ENCODE results near the gene PIMREG.

PIMREG gene

DNA sequence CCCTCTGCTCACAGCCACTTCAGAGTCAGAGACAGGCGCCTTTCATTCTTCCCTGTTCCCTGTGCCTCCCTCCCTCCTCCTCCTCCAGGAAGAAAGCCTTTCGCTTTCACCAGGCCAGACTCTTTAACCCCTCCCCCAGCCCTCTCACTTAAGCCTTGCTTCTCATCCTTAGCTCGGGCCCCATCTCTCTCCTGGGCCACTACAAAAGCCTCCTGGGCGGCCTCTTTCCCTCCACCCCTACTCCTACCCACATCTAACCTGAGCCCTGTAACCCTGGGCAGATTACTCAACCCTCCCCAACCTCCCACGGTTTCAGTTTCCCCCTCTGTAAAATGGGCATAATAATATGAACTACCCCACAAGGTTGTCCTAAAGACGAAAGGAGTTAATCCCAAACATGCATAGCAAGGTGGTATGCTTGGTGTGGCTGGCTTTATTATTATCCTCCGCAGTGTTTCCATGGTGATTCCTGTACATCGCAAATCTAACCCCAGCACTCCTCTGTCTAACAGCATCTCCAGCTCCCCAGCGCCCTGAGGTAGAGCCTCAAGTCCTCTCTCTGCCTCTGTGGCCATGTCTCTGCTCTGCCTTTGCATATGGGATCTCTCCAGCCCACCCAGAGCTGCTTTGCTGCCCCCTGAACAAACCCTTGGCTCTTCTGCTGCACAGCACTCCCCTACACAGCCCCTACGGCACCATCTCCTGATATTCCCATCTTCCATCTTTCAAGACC is 17.7 kb downstream of the PIMREG start:
- DNase-seq (ENCODE audit: low read depth in 3 of 3), result peak in 1 of 3 donors; percentile 14

DNA sequence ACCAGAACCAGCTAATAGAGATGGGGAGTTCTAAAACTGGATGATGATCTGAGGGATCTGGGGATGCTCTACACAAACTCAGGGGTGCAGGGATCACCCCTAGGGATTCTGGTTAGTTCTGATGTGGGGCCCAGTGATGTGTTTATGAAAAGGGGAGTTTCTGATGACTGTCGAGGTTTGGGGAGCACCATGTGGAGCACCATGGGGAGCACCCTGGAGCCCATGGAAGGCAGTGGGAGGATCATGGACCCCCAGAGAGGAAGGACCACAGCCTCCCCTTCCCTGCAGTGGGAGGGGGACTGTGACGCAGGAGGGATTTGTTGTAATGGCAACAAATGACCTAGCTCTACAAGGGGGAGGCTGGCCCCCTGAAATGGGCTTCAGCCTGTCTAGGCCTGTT is 18.4 kb downstream of the PIMREG start:
- DNase-seq (ENCODE audit: low read depth in 3 of 3), result no peak

- no peak for DNase-seq (ENCODE audit: low read depth in 3 of 3)
Observed at GRCh38 chr17:6463616-6464445, 19.6 kb downstream of the PIMREG start.

GRCh38 chr17:6464446-6465041 is 20.3 kb downstream of the PIMREG start:
- DNase-seq (ENCODE audit: low read depth in 3 of 3), result no peak

DNA sequence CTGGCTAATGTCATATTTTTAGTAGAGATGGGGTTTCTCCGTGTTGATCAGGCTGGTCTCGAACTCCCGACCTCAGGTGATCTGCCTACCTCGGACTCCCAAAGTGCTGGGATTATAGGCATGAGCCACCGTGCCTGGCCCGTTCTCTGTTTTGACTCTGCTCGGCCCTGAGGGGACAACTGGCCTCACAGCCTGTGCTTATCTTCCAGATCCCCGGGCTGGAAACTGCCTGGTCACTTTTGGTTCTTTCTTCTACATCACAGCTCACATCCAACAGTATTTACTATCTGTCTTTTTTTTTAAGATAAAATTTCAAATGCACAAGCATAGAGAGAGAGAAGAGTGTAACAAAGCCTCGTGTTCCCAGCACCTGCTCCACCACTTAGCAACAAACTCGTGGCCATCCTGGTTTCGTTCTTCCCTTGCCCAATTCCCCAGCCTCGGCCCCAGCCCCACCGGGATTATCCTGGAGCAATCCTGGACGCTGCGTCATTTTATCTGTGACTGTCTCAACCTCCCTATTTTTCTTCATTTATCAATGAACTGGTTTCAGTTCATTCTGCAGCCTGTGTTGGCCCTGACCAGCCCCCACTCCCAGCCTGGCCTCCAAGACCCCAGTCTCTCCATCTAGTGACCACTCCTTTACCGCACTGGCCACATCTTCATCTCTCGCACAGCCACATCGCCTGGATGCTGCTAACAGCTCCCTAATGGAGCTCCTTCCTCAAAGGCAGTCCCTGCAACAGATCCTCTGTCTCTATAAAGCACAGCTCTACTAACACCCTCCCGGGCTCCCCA is 21.1 kb downstream of the PIMREG start:
- no peak for DNase-seq (ENCODE audit: low read depth in 3 of 3)

DNA sequence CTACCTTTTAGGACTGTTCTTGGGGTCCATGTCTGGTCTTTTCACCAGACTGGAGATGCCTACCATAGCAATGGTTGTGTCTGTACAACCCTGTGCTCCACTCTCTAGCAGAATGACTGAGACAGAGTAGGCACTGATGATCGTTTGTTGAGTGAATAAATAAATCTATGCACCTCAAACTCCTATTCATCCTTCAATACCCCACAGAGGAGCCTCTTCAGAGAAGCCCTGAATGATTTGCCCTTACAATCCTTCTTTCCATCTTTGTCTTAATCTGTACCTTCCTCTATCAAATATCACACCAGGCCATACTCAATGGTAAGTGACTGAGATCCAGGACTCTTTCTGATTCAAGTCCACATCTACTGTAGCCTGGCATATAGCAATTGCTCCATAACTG is 23.3 kb downstream of the PIMREG start:
- DNase-seq (ENCODE audit: low read depth in 3 of 3), result no peak

DNA sequence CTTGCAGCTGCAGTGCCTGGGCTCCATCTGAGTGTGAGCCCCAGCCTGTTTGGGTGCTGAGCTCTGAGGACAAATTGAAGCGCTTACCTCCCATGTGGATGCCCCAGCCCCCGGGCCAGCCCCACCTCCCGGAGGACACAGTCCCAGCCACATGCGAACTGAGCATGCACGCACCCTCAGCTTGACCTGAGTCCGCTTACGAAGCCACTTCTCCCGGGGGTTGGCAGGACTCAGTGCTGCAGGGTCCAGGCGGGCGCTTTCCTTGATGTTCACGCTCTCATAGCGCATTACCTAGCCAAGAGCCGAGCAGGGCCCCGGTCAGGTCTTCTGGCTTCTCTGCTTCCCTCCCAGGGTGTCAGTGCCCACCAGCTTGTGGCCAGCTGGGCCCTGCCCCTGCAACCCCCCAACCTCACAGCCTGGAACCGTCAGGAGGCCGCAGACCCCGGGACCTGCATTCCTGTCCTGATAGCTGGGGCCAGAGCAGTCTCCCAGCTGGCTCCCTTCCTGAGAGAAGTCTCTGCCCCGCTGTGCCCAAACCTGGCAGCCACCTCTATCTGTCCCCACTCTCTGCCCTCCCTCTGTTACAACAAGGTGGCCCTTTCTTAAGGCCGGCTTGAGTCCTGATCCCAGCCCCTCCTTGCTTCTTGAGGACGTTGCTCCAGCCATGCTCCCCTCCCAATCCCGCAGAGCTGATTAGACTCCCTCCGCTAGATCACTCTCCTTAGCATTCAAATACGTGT is 24.0 kb downstream of the PIMREG start:
- no peak for DNase-seq (ENCODE audit: low read depth in 3 of 3)

- DNase-seq (ENCODE audit: low read depth in 3 of 3), result no peak
Observed at GRCh38 chr17:6470146-6470718, 26.0 kb downstream of the PIMREG start.

- DNase-seq (ENCODE audit: low read depth in 3 of 3), result no peak
Observed at GRCh38 chr17:6470751-6471521, 26.7 kb downstream of the PIMREG start.

DNA sequence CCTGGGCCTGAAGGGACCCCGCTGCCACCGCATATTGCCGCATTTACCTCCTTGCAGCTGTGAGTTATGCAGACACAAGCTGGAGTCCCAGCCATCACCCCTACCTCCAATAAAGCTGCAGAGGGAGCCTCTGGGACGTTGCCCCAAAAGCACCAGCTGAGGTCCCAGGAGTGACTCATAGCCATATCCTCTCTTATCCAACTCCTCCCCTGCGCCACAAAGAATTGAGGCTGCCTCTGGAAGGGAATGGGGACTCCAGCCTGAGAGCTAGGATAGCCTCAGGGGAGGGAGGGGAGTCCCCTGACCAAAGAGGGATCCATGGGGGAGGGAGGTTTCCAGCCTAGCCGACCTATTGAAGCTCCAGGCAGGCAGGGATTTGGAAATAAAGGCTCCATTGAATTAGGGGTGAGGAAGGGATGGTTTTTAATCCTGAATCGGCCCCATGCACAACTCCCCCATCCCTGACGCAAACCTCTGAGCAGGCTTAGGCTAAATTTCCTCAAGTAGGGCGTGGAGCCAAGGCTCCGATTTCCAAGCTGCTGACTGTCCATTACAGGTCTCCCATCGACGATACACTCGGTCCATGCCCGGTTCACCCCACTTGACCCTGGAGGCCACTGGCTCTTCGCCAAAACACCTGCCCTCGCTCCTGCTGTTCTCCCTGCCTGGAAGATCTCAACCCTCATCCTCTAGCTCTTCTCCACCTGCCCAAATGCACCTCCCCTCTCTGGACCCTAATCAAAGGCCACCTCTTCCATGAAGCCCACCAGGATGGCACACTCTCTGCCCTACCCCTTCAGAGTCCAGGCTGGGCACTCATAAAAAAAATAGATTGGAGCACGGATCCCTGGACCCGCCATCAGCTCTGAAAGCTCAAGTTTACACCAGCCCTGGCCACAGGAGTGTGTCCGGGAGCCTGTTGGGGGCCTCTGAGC is 27.5 kb downstream of the PIMREG start:
- no peak for DNase-seq (ENCODE audit: low read depth in 3 of 3)

DNA sequence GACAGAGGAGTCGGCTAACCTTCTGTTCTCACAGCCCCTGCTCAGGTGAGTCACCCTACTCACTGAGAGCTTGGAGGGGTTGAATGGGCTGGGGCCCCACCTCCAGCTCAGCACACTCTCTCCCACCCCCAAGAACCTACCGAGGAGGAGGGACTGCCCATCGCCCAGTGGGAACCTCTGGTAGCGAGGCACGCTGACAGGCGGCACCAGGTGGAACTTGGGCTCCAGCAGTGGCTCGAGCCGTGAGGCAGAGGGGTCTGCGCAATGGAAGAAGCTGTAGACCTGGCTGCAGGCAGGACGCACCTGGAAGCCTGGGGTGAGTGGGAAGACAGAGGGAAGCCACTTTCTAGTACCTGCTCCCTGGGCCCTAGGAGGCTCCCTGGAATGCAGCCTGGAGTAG is 28.3 kb downstream of the PIMREG start:
- no peak for DNase-seq (ENCODE audit: low read depth in 3 of 3)

DNA sequence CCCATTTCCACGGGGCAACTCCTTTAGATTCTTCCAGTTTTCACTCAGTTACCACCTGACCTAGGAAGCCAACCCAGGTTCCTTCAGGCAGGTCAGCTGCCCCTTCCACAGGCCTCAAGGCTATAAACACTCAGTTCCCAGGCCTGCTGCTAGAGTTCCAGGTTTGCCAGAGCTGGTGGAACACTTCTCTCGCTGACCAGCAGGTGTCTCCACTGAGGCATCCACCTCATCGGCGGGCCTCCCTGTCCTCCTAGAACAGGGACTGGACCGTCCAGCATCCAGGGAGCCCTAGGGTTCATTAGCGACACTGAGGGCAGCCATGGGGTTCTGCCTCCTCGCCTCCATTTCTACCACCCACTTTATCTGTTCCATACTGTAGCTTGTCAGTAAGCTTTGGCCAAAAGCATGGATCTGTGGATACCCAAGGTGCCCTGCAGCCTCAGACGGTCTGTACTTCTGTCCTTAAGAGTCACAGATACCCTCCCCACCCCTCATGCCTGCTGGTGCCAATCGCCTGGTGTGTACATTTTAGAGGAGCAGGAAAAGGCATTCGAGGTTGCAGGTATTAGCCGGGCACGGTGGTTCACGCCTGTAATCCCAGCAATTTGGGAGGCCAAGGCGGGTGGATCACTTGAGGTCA is 29.0 kb downstream of the PIMREG start:
- peak; percentile 36 to 74 (median 44) for DNase-seq (ENCODE audit: low read depth in 3 of 3)

DNA sequence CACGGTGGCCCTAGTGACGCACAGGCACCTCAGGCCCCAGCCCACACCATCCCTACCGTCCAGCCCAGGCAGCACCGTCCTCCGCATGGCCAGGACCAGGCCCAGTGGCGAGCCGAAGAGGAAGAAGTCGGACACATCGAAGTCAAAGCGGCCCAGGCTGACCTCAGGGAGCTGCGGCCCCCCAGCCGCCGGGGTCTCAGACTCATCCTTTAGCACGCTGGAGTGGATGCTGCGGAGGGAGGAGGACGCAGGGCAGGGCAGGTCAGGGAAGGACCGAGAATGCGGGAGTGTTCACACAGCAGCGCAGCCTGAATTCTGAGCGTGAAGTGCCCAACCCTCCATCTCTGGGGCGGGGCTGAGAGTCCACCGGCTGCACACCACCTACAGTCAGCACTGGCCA is 30.1 kb downstream of the PIMREG start:
- no peak for DNase-seq (ENCODE audit: low read depth in 3 of 3)

DNA sequence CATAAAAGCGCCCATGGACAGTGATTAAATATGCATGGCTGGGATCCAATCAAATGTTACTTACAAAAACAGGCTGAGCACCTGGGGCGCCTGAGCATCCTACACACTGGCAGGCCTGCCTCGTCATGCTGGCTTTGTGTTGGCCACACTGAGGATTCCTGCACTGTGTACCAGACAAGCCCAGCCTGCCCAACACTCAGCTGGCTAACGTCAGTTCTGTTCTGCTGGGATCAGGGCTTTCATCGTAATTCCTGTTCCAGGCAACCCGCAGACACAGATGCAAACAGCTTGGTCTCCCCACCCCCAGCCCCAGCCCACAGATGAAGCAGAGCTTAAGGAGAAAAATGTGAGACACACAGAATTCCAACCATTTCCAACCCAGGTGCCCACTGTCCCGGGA is 30.7 kb downstream of the PIMREG start:
- DNase-seq (ENCODE audit: low read depth in 3 of 3), result no peak

DNA sequence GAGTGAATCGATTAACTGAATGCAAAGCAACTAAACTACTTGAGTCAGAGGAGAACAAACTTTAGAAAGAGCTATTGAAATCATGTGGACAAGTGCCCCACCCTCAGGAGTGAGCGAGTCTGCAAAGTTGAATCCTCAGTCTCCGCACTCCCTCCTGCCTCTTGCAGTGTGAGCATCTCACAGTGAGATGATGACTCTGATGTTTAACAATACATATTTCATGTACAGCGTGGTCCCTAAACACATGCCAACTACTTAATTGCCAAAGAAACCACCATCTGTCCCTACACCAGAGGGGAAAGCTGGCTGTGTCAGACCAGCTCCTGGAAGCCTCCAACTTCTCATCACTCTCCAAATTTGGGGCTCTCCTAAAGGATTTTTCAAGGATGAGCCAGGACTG is 31.2 kb downstream of the PIMREG start:
- no peak for DNase-seq (ENCODE audit: low read depth in 3 of 3)

DNA sequence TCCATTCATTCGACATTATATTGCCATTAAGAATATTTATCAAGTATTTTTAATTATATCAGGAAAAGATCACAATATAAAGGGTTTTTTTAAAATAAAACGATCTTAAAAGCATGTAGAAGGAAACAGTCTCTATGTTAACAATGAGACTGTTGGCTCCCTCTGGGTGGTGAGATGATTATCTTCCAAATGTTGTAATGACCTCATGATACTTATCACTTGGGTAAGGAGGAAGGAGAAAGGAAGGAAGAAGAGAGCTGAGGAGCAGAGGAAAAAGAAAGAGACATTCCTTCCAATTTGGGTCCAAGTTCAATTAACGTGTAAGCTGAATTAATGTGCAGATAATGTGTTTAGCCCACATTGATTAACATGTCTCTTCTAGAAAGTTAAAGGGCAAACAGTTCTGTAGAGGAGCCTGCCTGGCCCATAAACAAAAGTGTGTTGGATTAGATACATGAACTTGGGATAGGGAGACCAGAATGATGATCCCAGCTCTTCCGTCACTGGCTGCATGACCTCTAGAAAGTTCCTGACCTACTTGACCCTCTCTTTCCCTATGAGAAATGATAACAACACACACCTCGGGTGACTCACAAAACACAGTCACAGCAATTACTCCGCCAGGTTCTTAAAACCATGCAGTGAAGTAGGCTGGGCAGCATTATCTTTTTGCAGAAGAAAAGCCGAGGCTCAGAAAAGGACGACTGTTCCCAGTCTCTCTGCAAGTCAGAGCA is 32.0 kb downstream of the PIMREG start:
- DNase-seq (ENCODE audit: low read depth in 3 of 3), result no peak

- DNase-seq (ENCODE audit: low read depth in 3 of 3), result no peak
Observed at GRCh38 chr17:6476810-6477179, 32.5 kb downstream of the PIMREG start.

DNA sequence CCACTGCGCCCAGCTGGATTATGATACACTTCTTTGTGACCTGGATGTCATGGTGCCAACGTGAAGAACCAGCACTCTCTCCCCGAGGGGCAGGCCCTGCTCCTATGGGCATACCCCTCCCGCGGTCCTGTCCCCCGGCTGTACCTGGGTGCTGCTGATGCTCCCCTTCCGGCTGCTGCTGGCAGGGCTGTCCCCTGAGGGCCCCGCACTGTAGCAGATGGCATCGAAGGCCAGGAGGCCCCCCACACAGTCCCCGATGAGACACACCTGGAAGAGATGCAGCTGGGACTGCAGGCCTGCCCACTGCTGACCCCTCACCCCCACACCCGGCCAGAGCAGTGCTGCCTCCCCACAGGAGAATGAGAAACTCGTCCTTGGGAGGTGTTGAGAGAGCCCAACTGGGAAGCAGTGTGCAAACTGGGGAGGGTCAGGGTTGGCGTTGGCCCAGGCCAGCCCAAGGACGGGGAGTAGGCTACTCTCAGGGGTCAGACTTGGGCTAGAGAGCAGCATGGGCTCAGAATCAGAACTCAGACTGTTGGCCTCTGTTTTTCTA is 33.7 kb downstream of the PIMREG start:
- no peak for DNase-seq (ENCODE audit: low read depth in 3 of 3)
